Right lobe of liver (tissue), 6 donors: ENCODE results near the gene BRINP3. TPM values are rescaled to one million over a fixed set of nuclear protein-coding genes. Genes with fewer than 3 reads are reported as not detected.

Source experiments
- ATAC-seq, 4 donors: fragments of 200-7000 bp; cut with Tn5 transposase; one replicate each; pipeline ENCODE4 v1.9.1; 2020; ENCODE audit warnings: mild to moderate bottlenecking in 4 of 4, moderate library complexity in 4 of 4
- DNase-seq, 3 donors: peaks; one replicate each; pipeline ENCODE4 v3.0.0-alpha.2; 2020
- H3K27ac ChIP-seq, 3 donors: fragments of 200-600 bp; one replicate each; pipeline ENCODE4 v1.8.0; 2022
- H3K27me3 ChIP-seq, 2 donors: fragments of 200-600 bp; one replicate each; pipeline ENCODE4 v1.8.0; 2022
- H3K36me3 ChIP-seq, 4 donors: fragments of 200-600 bp; sonication (generic) in 1 of 4; one replicate each; pipeline versions ENCODE4 v1.5.1 to v1.8.0; 2017 to 2022; ENCODE audit warnings: control low read depth in 1 of 4
- H3K4me1 ChIP-seq, 4 donors: fragments of 200-600 bp; sonication (generic) in 1 of 4; one replicate each; pipeline versions ENCODE4 v1.5.1 to v1.8.0; 2017 to 2022; ENCODE audit warnings: control low read depth in 1 of 4
- H3K4me3 ChIP-seq, 3 donors: fragments of 200-600 bp; one replicate each; pipeline ENCODE4 v1.8.0; 2022
- H3K9me3 ChIP-seq, 4 donors: fragments of 200-600 bp; sonication (generic) in 1 of 4; one replicate each; pipeline versions ENCODE4 v1.5.1 to v1.8.0; 2017 to 2022; ENCODE audit warnings: control low read depth in 1 of 4
- CTCF ChIP-seq, 4 donors: fragments of 200-600 bp in 3 of 4; fragments of 450-650 bp in 1 of 4; IDR thresholded peaks; one replicate each; pipeline versions ENCODE4 v1.5.1 to v1.8.0; 2016 to 2022; ENCODE audit warnings: antibody characterized with exemption in 4 of 4, mild to moderate bottlenecking in 2 of 4
- POLR2A ChIP-seq: fragments of 450-650 bp; IDR thresholded peaks from one replicate; pipeline ENCODE4 v1.6.1; 2017; ENCODE audit warnings: antibody characterized with exemption, mild to moderate bottlenecking
- WGBS: methylation state at CpG from one replicate; pipeline ENCODE4 v1.1.6; 2018; ENCODE audit warnings: low coverage, low lambda C conversion rate; ENCODE audit not compliant: insufficient coverage; ENCODE audit errors: missing lambda C conversion rate; 5-methylcytosine and 5-hydroxymethylcytosine counted together
- intact Hi-C, 2 donors: fragments of 100-400 bp; cut with DNase I; formaldehyde crosslinking; loops; one replicate each; pipeline versions ENCODE4 v1.11.2 to v1.14.1; 2022
- total RNA-seq, 6 experiments: library from RNA; depleted of rRNA in 2 of 6; stranded (reverse); fragments of >200 nt in 2 of 6; fragmentation: NEBNext Ultra II Directional in 3 of 6; extraction: Animal tissue kit (Norgen Biotek cat#: 25700) in 3 of 6; gene quantifications; one replicate each; pipeline versions ENCODE4 v1.1.0 to v1.2.4, GENCODE V29; 2016 to 2023
- donor health status: DM: no; HTN: yes; CAD: no.
- donor health status: DM: no; HTN: no; CAD: no.
- donor health status: DM: no; HTN: no; CAD: no.
- donor health status: DM: no; HTN: yes; CAD: no.
- donor health status: DM: no; HTN: yes; CAD: no.

Gene BRINP3
- total RNA-seq, 6 experiments from 2014 or later, result not detected

DNA sequence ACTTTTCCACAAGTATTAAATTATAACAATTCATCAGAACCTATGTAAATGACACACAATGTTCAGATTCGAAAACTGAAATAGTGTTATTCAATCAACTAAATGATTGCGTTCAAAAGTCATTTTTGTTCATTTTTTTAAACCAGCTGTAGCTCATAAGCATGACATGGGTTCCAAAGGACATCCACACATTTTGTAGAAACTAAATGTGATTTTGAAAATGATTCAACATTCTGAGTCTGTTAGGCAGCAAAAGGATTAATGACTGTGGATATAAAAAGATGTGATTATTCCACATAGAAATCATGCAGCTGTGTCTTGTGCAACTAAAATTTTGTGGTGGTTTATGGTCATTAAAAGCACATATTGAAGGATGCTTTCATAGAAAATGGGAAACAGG lies 204.5 kb downstream of the BRINP3 start:
- WGBS, result 39% methylated on average over 2 of the region's 2 CpGs
- no peak for ATAC-seq
- no peak for TF ChIP-seq CTCF (IDR thresholded peaks at IDR 0.05)
- no peak for TF ChIP-seq POLR2A

DNA sequence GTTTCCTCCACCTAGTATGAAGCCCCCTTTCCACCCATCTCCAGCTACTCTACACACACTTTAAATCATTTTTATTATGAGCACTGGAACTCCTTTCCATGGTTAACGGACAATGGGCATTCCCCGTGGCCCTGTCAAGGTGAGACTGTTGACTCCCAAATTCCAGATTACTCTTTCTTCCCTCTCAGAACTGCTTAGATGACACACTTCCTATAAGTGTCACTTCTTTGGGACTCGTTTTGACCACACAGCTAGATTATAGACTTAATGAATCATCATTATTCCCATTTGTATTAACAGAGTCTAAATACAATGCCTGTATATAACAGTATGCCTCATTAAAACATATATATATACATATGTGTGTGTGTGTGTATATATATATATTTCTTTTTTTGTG lies 215.1 kb downstream of the BRINP3 start:
- no peak overlapping the region for H3K27ac ChIP-seq
- H3K27me3 ChIP-seq, result no peaks in the 10 kb centered on the region
- H3K4me3 ChIP-seq, result no peak overlapping the region
- TF ChIP-seq CTCF (IDR thresholded peaks at IDR 0.05) (no peak), POLR2A (no peak)
- intact Hi-C loops, result no loop called here
- H3K36me3 ChIP-seq, result no peaks in the 10 kb centered on the region
- H3K4me1 ChIP-seq, result no peaks in the 10 kb centered on the region
- H3K9me3 ChIP-seq, result no peaks in the 10 kb centered on the region
- WGBS, result 50% methylated on average over 3 of the region's 3 CpGs
- ATAC-seq, result no peak
- no peak for DNase-seq

More for the DNA sequence above, 204.5 kb downstream of the BRINP3 start:
- Histone ChIP-seq H3K9me3 (no peaks in the 10 kb centered on the region), H3K36me3 (no peaks in the 10 kb centered on the region), H3K27ac (no peak overlapping the region), H3K4me3 (no peak overlapping the region), H3K4me1 (no peaks in the 10 kb centered on the region), H3K27me3 (no peaks in the 10 kb centered on the region)
- DNase-seq, result no peak
- intact Hi-C loops, result no loop called here

- DNase-seq (no peak), ATAC-seq (no peak)
- intact Hi-C loops, result no loop called here
- no peaks in the 10 kb centered on the region for H3K27me3 ChIP-seq
- H3K27ac ChIP-seq, result no peak overlapping the region
- H3K4me1 ChIP-seq, result no peaks in the 10 kb centered on the region
- no peak for TF ChIP-seq CTCF (IDR thresholded peaks at IDR 0.05)
- H3K36me3 ChIP-seq, result no peaks in the 10 kb centered on the region
- WGBS, result 86% methylated on average over 1 of the region's 1 CpG
- H3K9me3 ChIP-seq, result no peaks in the 10 kb centered on the region
- no peak overlapping the region for H3K4me3 ChIP-seq
These were observed 218.2 kb downstream of the BRINP3 start for GRCh38 chr1:190259424-190259823.

GRCh38 chr1:190258003-190258402 lies 219.7 kb downstream of the BRINP3 start:
- intact Hi-C loops, result no loop called here
- H3K27me3 ChIP-seq, result no peaks in the 10 kb centered on the region
- ATAC-seq (no peak), DNase-seq (no peak)
- no peaks in the 10 kb centered on the region for H3K9me3 ChIP-seq
- no peaks in the 10 kb centered on the region for H3K4me1 ChIP-seq
- TF ChIP-seq POLR2A (no peak), CTCF (IDR thresholded peaks at IDR 0.05) (no peak)
- H3K36me3 ChIP-seq, result no peaks in the 10 kb centered on the region
- H3K4me3 ChIP-seq, result no peak overlapping the region
- no peak overlapping the region for H3K27ac ChIP-seq
- WGBS, result 34% methylated on average over 4 of the region's 6 CpGs

DNA sequence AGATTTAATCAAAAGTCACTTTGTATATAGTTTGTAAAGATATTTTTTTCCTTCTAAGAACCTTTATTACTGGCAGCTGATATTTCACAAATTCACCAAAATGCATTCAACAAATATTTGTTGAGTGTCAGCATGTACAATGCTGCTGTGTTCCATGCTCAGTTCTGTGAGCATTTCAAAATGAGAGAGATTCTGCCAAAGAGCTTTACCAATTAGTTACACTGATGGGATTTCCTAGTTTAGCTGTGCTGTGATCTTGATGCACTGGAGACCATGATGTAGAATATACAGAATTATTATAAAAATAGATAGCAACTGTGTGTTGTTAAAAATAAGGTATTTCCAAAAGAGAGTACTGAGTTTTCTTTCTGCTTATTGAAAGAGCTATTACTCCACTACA lies 225.6 kb downstream of the BRINP3 start:
- H3K4me3 ChIP-seq, result no peak overlapping the region
- no peaks in the 10 kb centered on the region for H3K27me3 ChIP-seq
- ATAC-seq, result no peak
- H3K9me3 ChIP-seq, result no peaks in the 10 kb centered on the region
- H3K36me3 ChIP-seq, result no peaks in the 10 kb centered on the region
- H3K27ac ChIP-seq, result no peak overlapping the region
- DNase-seq, result no peak
- no peak for TF ChIP-seq CTCF (IDR thresholded peaks at IDR 0.05)
- intact Hi-C loops, result no loop called here
- no peaks in the 10 kb centered on the region for H3K4me1 ChIP-seq
